Measurements from ENCODE around the gene COL2A1.

The COL2A1 gene

GRCh38 chr12:48004053-48004941 lies at the start of gene COL2A1:
TSS of gene COL2A1 (minus strand) at chr12:48004476. CDS start at chr12:48004321, 155 bp downstream.
- in situ Hi-C loops (cut with HindIII; ENCODE audit: low sequenced_read_pairs): no loop called here

DNA sequence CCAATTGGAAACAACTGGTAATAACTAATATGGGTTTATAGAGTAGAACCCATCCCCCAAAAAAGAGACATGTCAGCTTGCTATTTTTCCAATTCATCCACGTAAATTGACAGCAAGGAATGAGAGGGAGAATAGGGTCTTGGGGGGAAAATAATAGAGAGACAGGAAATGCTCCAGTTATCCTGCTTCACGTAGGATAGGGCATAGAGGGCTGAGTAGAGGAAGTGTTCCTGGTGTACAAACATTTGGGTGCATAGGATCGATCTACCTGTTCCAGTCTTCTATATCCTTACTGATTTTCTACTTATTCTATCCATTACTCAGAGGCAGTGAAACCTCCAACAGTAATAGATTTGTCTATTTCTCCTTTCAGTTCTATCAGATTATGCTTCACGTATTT lies 49.6 kb upstream of the COL2A1 start:
- in situ Hi-C loops (cut with HindIII; ENCODE audit: low sequenced_read_pairs): no loop called here

- in situ Hi-C loops (cut with HindIII; ENCODE audit: low sequenced_read_pairs): no loop called here
Observed at GRCh38 chr12:48053122-48053521, 48.8 kb upstream of the COL2A1 start.

- in situ Hi-C loops (cut with HindIII; ENCODE audit: low sequenced_read_pairs): no loop called here
Observed at GRCh38 chr12:48051681-48052080, 47.4 kb upstream of the COL2A1 start.

GRCh38 chr12:48050174-48050573 lies 45.9 kb upstream of the COL2A1 start:
- in situ Hi-C loops (cut with HindIII; ENCODE audit: low sequenced_read_pairs): no loop called here

- in situ Hi-C loops (cut with HindIII; ENCODE audit: low sequenced_read_pairs): no loop called here
Observed at GRCh38 chr12:48045965-48046518, 41.8 kb upstream of the COL2A1 start.

GRCh38 chr12:48045061-48045846 lies 41.0 kb upstream of the COL2A1 start:
- in situ Hi-C loops (cut with HindIII; ENCODE audit: low sequenced_read_pairs): no loop called here

DNA sequence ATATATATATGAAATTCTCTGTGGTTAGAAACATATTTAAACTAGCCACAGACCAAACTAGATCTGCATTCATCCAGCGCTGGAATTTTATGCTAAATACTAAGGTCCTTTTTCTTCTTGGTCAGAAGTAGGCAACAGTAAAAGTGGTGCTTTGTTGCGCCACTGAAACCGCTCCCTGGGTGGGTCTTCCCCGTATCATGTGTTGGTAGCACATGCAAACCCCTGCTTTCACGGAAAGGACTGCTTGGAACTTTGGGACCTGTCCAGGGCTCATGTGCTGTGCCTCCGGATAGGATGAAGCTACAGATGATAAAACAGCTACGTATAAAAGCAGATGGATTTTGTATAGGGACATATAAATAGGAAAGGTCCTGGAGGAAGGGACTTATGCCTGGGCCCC lies 40.1 kb upstream of the COL2A1 start:
- in situ Hi-C loops (cut with HindIII; ENCODE audit: low sequenced_read_pairs): no loop called here

DNA sequence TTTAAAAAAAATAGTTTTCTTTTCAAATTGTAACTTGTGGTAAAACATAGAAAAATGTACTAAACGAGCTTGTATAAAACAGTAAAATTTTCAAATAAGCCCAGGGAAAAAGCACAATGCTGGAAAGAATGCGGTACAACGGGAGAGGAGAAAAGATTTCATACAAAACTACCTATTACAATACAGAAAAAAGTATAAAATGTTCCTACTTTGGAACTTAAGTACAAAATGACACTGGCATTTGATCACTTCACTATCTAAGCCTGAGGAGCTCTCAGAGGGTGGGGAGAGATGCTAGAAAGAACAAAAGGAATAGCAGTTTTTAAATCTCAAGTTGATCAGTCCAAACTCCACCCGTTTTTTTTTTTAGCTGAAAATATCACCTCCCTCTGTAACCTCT lies 39.5 kb upstream of the COL2A1 start:
- in situ Hi-C loops (cut with HindIII; ENCODE audit: low sequenced_read_pairs): no loop called here

GRCh38 chr12:48041591-48042423 lies 37.5 kb upstream of the COL2A1 start:
- in situ Hi-C loops (cut with HindIII; ENCODE audit: low sequenced_read_pairs): no loop called here

DNA sequence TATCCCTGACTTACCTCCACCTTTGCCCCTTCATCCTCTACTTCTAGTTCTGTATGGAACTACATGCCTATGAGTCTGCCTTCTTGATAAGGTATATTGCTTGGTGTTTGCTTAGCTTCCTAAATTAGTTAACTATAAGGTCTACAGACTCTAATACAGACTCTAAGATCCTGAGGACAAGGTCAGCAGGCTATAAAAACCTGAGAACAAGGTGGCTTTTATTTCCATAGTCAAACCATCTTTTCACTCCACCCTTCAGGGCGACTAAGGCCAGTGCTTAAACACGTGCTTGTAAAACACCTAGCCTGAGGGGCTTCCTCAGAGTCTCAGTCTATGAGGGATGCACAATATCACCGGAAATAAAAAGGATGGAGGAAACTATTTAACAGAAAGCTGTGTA lies 36.1 kb upstream of the COL2A1 start:
- in situ Hi-C loops (cut with HindIII; ENCODE audit: low sequenced_read_pairs): no loop called here

GRCh38 chr12:48039151-48039550 lies 34.9 kb upstream of the COL2A1 start:
- in situ Hi-C loops (cut with HindIII; ENCODE audit: low sequenced_read_pairs): no loop called here

DNA sequence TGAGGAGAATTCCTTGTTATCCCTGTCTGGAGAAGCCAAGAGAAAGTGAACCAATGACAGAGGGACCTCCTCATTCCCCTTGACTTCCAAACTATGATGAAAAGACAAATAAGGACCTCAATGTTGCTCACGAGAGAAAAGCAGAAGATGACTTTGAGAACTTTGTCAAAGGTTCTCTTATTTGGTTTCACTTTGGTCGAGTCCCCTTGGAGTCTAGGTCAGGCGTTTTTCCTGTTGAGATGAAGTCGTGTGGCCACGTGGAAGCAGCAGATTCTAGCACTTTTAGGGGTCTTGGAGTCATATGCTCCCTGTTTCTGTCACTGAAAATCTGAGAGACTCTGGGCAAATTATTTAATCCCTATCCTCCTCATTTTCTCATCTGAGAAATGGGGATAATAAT lies 33.8 kb upstream of the COL2A1 start:
- in situ Hi-C loops (cut with HindIII; ENCODE audit: low sequenced_read_pairs): no loop called here

GRCh38 chr12:48037267-48037915 lies 33.1 kb upstream of the COL2A1 start:
- in situ Hi-C loops (cut with HindIII; ENCODE audit: low sequenced_read_pairs): no loop called here

- in situ Hi-C loops (cut with HindIII; ENCODE audit: low sequenced_read_pairs): no loop called here
Observed at GRCh38 chr12:48036818-48037217, 32.5 kb upstream of the COL2A1 start.

- in situ Hi-C loops (cut with HindIII; ENCODE audit: low sequenced_read_pairs): no loop called here
Observed at GRCh38 chr12:48034835-48035805, 30.8 kb upstream of the COL2A1 start.

- in situ Hi-C loops (cut with HindIII; ENCODE audit: low sequenced_read_pairs): no loop called here
Observed at GRCh38 chr12:48033451-48033850, 29.2 kb upstream of the COL2A1 start.

GRCh38 chr12:48032597-48032996 lies 28.3 kb upstream of the COL2A1 start:
- in situ Hi-C loops (cut with HindIII; ENCODE audit: low sequenced_read_pairs): no loop called here

All from endothelial cell of hepatic sinusoid (primary cell).